Upper lobe of left lung (tissue), 4 donors: Measurements from ENCODE around the gene NDUFB5.

Source experiments
- CTCF ChIP-seq, 6 experiments: fragments of 450-650 bp in 4 of 6; fragments of 200-600 bp in 2 of 6; sonication (generic) in 2 of 6; IDR thresholded peaks; one replicate each; pipeline ENCODE4 v1.5.1; 2016 to 2019; ENCODE audit warnings: antibody characterized with exemption in 6 of 6
- EP300 ChIP-seq, 4 donors: sonication (generic); formaldehyde crosslinking; IDR thresholded peaks; one replicate each; pipeline ENCODE4 v1.5.1; 2017; ENCODE audit warnings: antibody characterized with exemption in 4 of 4, control low read depth in 2 of 4
- POLR2A ChIP-seq, 4 donors: fragments of 450-650 bp; IDR thresholded peaks; one replicate each; pipeline ENCODE4 v1.5.1; 2016 to 2017; ENCODE audit warnings: antibody characterized with exemption in 4 of 4, mild to moderate bottlenecking in 2 of 4

- TF ChIP-seq CTCF (IDR thresholded peaks at IDR 0.05) (no peak), POLR2A (IDR thresholded peaks at IDR 0.05) (no peak), EP300 (IDR thresholded peaks at IDR 0.05) (no peak)
Observed at GRCh38 chr3:179630753-179631451, 26.3 kb downstream of the NDUFB5 start.
